IMR-90 (cell line): ENCODE results near the gene PLXNA3. TPM values are rescaled to one million over a fixed set of nuclear protein-coding genes. Genes with fewer than 3 reads are reported as not detected.

ENCODE experiments used
- ATAC-seq: fragments of 200-7000 bp; cut with Tn5 transposase; 2 replicates; pipeline ENCODE4 v1.9.1; 2020; ENCODE audit warnings: low read depth, mild to moderate bottlenecking, moderate library complexity
- BruUV-seq: library from RNA; stranded (reverse); fragments of 400-500 nt; replicated peaks from 2 replicates; lab custom pipeline; 2021; lab: Mats Ljungman, UMichigan
- CTCF ChIA-PET: fragments of 300-600 bp; formaldehyde crosslinking; extraction: SDS; loops from one replicate; lab custom pipeline; 2021; ENCODE audit warnings: antibody characterized with exemption; lab: Yijun Ruan, JAX
- POLR2A ChIA-PET: fragments of 300-600 bp; sonication (Branson Sonifier 250); formaldehyde crosslinking; loops from one replicate; lab custom pipeline; 2022; ENCODE audit warnings: antibody characterized with exemption; ENCODE audit not compliant: unreplicated experiment; lab: Charles Lee
- DNase-seq: peaks from one replicate; pipeline ENCODE4 v3.0.0; 2013
- H2AFZ ChIP-seq: replicated peaks from 2 replicates; pipeline ENCODE3; 2013; ENCODE audit warnings: low read length, mild to moderate bottlenecking; ENCODE audit not compliant: poor library complexity
- H2AK5ac ChIP-seq: 2 replicates; pipeline ENCODE4 v1.6.1; 2013; ENCODE audit warnings: low read depth, low read length, inconsistent platforms
- H2AK9ac ChIP-seq: replicated peaks from 2 replicates; pipeline ENCODE3; 2013; ENCODE audit warnings: mild to moderate bottlenecking, low read depth, low read length, moderate library complexity; ENCODE audit not compliant: poor library complexity
- H2BK120ac ChIP-seq: 2 replicates; pipeline ENCODE4 v1.6.1; 2013; ENCODE audit warnings: low read depth, low read length, inconsistent platforms
- H2BK15ac ChIP-seq: 3 replicates; pipeline ENCODE4 v1.6.1; 2013; ENCODE audit warnings: low read depth, low read length, inconsistent platforms
- H2BK20ac ChIP-seq: 2 replicates; pipeline ENCODE4 v1.6.1; 2013; ENCODE audit warnings: low read depth, mild to moderate bottlenecking, inconsistent platforms, low read length, moderate library complexity
- H2BK5ac ChIP-seq: 2 replicates; pipeline ENCODE4 v1.6.1; 2013; ENCODE audit warnings: mild to moderate bottlenecking, low read depth, low read length, inconsistent platforms; ENCODE audit not compliant: poor library complexity, severe bottlenecking
- H3K14ac ChIP-seq: replicated peaks from 2 replicates; pipeline ENCODE4 v1.6.1; 2013; ENCODE audit warnings: low read depth, low read length, inconsistent platforms
- H3K18ac ChIP-seq: 2 replicates; pipeline ENCODE4 v1.6.1; 2013; ENCODE audit warnings: low read depth, low read length, control low read depth
- H3K23ac ChIP-seq: 2 replicates; pipeline ENCODE4 v1.6.1; 2013; ENCODE audit warnings: low read depth, low read length, inconsistent platforms
- H3K27ac ChIP-seq: 2 replicates; pipeline ENCODE4 v1.5.1; 2013; ENCODE audit warnings: mild to moderate bottlenecking, control low read depth, low read length; ENCODE audit not compliant: insufficient read depth
- H3K27me3 ChIP-seq: 2 replicates; pipeline ENCODE4 v1.6.1; 2013; ENCODE audit warnings: low read length; ENCODE audit not compliant: control insufficient read depth, insufficient read depth
- H3K36me3 ChIP-seq: 2 replicates; pipeline ENCODE4 v1.6.1; 2013; ENCODE audit warnings: low read length, mixed read lengths; ENCODE audit not compliant: control insufficient read depth, insufficient read depth
- H3K4ac ChIP-seq: 2 replicates; pipeline ENCODE4 v1.6.1; 2013; ENCODE audit warnings: low read depth, low read length, inconsistent platforms
- H3K4me1 ChIP-seq: 2 replicates; pipeline ENCODE4 v1.6.1; 2013; ENCODE audit warnings: low read length, mixed read lengths; ENCODE audit not compliant: control insufficient read depth, insufficient read depth
- H3K4me2 ChIP-seq: 2 replicates; pipeline ENCODE4 v1.6.1; 2013; ENCODE audit warnings: low read depth, mild to moderate bottlenecking, control low read depth, low read length, moderate library complexity
- H3K4me3 ChIP-seq: 2 replicates; pipeline ENCODE4 v1.5.1; 2013; ENCODE audit warnings: low read depth, mild to moderate bottlenecking, control low read depth, low read length, moderate library complexity; ENCODE audit not compliant: insufficient read depth
- H3K56ac ChIP-seq: 2 replicates; pipeline ENCODE4 v1.6.1; 2013; ENCODE audit warnings: low read length, inconsistent platforms; ENCODE audit not compliant: insufficient read depth; ENCODE audit errors: extremely low read depth
- H3K79me1 ChIP-seq, 2 experiments: 2 replicates each; pipeline ENCODE4 v1.6.1; 2013; ENCODE audit warnings: low read length in 2 of 2, inconsistent platforms in 1 of 2, low read depth in 1 of 2
- H3K9ac ChIP-seq: 2 replicates; pipeline ENCODE4 v1.6.1; 2013; ENCODE audit warnings: low read depth, low read length, control low read depth
- H3K9me1 ChIP-seq: 2 replicates; pipeline ENCODE4 v1.6.1; 2013; ENCODE audit warnings: low read length, inconsistent platforms; ENCODE audit not compliant: insufficient read depth
- H3K9me3 ChIP-seq: 2 replicates; pipeline ENCODE4 v1.6.1; 2013; ENCODE audit warnings: low read length; ENCODE audit not compliant: control insufficient read depth, insufficient read depth
- H4K20me1 ChIP-seq: 2 replicates; pipeline ENCODE4 v1.6.1; 2013; ENCODE audit warnings: low read length, inconsistent platforms; ENCODE audit not compliant: insufficient read depth
- H4K5ac ChIP-seq: 2 replicates; pipeline ENCODE4 v1.6.1; 2013; ENCODE audit warnings: mild to moderate bottlenecking, low read depth, low read length, control low read depth
- H4K8ac ChIP-seq, 2 experiments: 2 replicates each; pipeline ENCODE4 v1.6.1; 2013; ENCODE audit warnings: low read depth in 2 of 2, low read length in 2 of 2, control low read depth in 1 of 2, inconsistent platforms in 1 of 2
- H4K91ac ChIP-seq: 2 replicates; pipeline ENCODE4 v1.6.1; 2013; ENCODE audit warnings: low read depth, low read length, inconsistent platforms; ENCODE audit not compliant: insufficient read depth
- CEBPB ChIP-seq: IDR thresholded peaks from 2 replicates; pipeline ENCODE4 v1.6.1; 2012; ENCODE audit warnings: low read depth, low read length, improper control_type of control experiment
- FOS ChIP-seq: fragments of 150-350 bp; IDR thresholded peaks from 2 replicates; pipeline ENCODE4 v1.6.1; 2016; ENCODE audit warnings: low read depth, low read length
- MAFK ChIP-seq: IDR thresholded peaks from 2 replicates; pipeline ENCODE4 v1.6.1; 2012; ENCODE audit warnings: low read depth, low read length, improper control_type of control experiment
- MAZ ChIP-seq: IDR thresholded peaks from 2 replicates; pipeline ENCODE4 v1.6.1; 2012; ENCODE audit warnings: low read depth, mild to moderate bottlenecking, low read length, improper control_type of control experiment, moderate library complexity, borderline replicate concordance
- NFE2L2 ChIP-seq: fragments of 150-350 bp; IDR thresholded peaks from 2 replicates; pipeline ENCODE4 v1.6.1; 2016; ENCODE audit warnings: low read depth, mild to moderate bottlenecking, low read length
- POLR2A ChIP-seq: IDR thresholded peaks from 2 replicates; pipeline ENCODE4 v1.6.1; 2012; ENCODE audit warnings: mild to moderate bottlenecking, low read depth, low read length
- RCOR1 ChIP-seq: IDR thresholded peaks from 2 replicates; pipeline ENCODE4 v1.6.1; 2012; ENCODE audit warnings: mild to moderate bottlenecking, low read length, improper control_type of control experiment; ENCODE audit not compliant: insufficient replicate concordance
- SMC3 ChIP-seq: fragments of 150-350 bp; IDR thresholded peaks from 2 replicates; pipeline ENCODE4 v1.6.1; 2016; ENCODE audit warnings: low read depth, mild to moderate bottlenecking, antibody characterized with exemption, low read length, moderate library complexity
- WGBS, 2 experiments: methylation state at CpG; one replicate each; pipeline versions ENCODE4 v1.1.5 to v1.1.7; 2013; ENCODE audit warnings: missing lambda C conversion rate in 2 of 2; ENCODE audit not compliant: insufficient read length in 1 of 2; ENCODE audit errors: extremely low coverage in 2 of 2; 5-methylcytosine and 5-hydroxymethylcytosine counted together
- dilution Hi-C: fragments of 300-500 bp; cut with HindIII; formaldehyde crosslinking; loops from one replicate; pipeline ENCODE4 v1.14.3; 2018; ENCODE audit warnings: low sequenced_read_pairs; ENCODE audit not compliant: unreplicated experiment
- in situ Hi-C: fragments of 300-500 bp; cut with MboI; formaldehyde crosslinking; loops from 3 replicates; pipeline ENCODE4 v1.14.3; 2019; ENCODE audit warnings: low sequenced_read_pairs, inconsistent platforms, mixed read lengths
- intact Hi-C: fragments of 100-400 bp; cut with micrococcal nuclease; formaldehyde crosslinking; loops from 2 replicates; pipeline ENCODE4 v1.10.0; 2022
- polyA plus RNA-seq, 3 experiments: library from polyadenylated mRNA; depleted of rRNA; stranded (reverse); fragments of >200 nt; gene quantifications; 2 replicates each; pipeline ENCODE4 v1.2.3, GENCODE V29; 2012; ENCODE audit warnings: low replicate concordance in 1 of 3
- total RNA-seq: library from RNA; depleted of rRNA; stranded (reverse); fragments of >200 nt; gene quantifications from 2 replicates; pipeline ENCODE4 v1.2.3, GENCODE V29; 2012
- TF ChIP-seq, protein P1 (sequence below): fragments of 150-350 bp; IDR thresholded peaks from 2 replicates; pipeline ENCODE4 v1.6.1; 2017; ENCODE audit warnings: mild to moderate bottlenecking, antibody characterized with exemption, low read length, low read depth
- TF ChIP-seq, protein P2 (sequence below): conservative IDR thresholded peaks from 2 replicates; pipeline ENCODE4 v1.5.1; 2012; ENCODE audit warnings: mild to moderate bottlenecking, low read depth, low read length, improper control_type of control experiment

The PLXNA3 gene
- total and polyA plus RNA-seq, 2 of the 4 experiments (the other 2 are of a cell fraction) = 4.3 to 111 TPM

DNA sequence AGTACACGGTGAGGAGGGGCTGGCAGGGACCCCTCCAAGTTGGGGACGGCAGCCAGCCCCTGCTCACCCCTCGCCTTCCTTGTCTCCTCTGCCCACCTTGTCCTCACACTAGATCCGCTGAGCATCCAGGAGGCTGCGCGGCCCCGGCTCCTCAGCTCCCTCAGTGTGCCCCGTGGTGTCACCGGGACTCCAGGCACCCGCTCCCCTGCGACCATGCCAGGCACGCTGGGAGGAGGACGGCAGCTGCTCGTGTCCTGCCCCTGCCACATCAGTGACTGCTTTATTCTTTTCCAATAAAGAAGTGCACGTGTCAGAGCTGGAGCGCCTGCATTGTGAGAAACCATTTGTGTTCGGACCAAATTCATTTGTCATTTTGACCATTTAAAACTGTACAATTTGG, 7.8 kb upstream of the PLXNA3 start:
- CTCF ChIA-PET = no interaction called here

More for the DNA sequence above, 7.8 kb upstream of the PLXNA3 start:
- no peaks in the 10 kb centered on the region; the same call in 1 of the 2 replicates for H3K9me3 ChIP-seq
- no peak overlapping the region for H4K8ac ChIP-seq
- H3K27ac ChIP-seq = no peak overlapping the region
- no peak overlapping the region for H2BK15ac ChIP-seq
- H2AFZ ChIP-seq = peak overlapping the region; percentile 21
- H3K9me1 ChIP-seq = no peaks in the 10 kb centered on the region
- H3K18ac ChIP-seq = no peak overlapping the region
- POLR2A ChIA-PET = no interaction called here
- no peak overlapping the region for H4K91ac ChIP-seq
- H3K79me1 ChIP-seq = peaks cover 0 to 22% of the 10 kb centered on the region in 2 experiments; a peak in 2 of 4 replicates
- no peak overlapping the region for H3K4me3 ChIP-seq
- H2AK9ac ChIP-seq = no peak overlapping the region
- no peak for TF ChIP-seq POLR2A
- no peak for TF ChIP-seq CEBPB
- TF ChIP-seq FOS = no peak
- TF ChIP-seq, protein P1, sequence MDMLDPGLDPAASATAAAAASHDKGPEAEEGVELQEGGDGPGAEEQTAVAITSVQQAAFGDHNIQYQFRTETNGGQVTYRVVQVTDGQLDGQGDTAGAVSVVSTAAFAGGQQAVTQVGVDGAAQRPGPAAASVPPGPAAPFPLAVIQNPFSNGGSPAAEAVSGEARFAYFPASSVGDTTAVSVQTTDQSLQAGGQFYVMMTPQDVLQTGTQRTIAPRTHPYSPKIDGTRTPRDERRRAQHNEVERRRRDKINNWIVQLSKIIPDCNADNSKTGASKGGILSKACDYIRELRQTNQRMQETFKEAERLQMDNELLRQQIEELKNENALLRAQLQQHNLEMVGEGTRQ = no peak
- TF ChIP-seq SMC3 = no peak
- TF ChIP-seq NFE2L2 = no peak
- TF ChIP-seq RCOR1 = no peak
- no peak for TF ChIP-seq MAFK
- TF ChIP-seq MAZ = no peak
- TF ChIP-seq, protein P2, sequence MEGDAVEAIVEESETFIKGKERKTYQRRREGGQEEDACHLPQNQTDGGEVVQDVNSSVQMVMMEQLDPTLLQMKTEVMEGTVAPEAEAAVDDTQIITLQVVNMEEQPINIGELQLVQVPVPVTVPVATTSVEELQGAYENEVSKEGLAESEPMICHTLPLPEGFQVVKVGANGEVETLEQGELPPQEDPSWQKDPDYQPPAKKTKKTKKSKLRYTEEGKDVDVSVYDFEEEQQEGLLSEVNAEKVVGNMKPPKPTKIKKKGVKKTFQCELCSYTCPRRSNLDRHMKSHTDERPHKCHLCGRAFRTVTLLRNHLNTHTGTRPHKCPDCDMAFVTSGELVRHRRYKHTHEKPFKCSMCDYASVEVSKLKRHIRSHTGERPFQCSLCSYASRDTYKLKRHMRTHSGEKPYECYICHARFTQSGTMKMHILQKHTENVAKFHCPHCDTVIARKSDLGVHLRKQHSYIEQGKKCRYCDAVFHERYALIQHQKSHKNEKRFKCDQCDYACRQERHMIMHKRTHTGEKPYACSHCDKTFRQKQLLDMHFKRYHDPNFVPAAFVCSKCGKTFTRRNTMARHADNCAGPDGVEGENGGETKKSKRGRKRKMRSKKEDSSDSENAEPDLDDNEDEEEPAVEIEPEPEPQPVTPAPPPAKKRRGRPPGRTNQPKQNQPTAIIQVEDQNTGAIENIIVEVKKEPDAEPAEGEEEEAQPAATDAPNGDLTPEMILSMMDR = no peak
- no peak for ATAC-seq
- dilution Hi-C loops (no loop called here), in situ Hi-C loops (no loop called here), intact Hi-C loops (no loop called here)
- H3K9ac ChIP-seq = no peak overlapping the region
- H3K14ac ChIP-seq = no peak overlapping the region
- no peak overlapping the region for H3K23ac ChIP-seq
- no peak overlapping the region for H2BK120ac ChIP-seq
- WGBS, 2 experiments = 94% methylated on average over 8 of the region's 17 CpGs; no CpG with 5 or more reads in 1 of the 2 experiments
- no peaks in the 10 kb centered on the region for H3K27me3 ChIP-seq
- H3K36me3 ChIP-seq = peaks cover 47% of the 10 kb centered on the region
- no peak for DNase-seq
- H3K4me2 ChIP-seq = no peak overlapping the region
- H3K4me1 ChIP-seq = peaks cover 2% of the 10 kb centered on the region; the same call in 1 of the 2 replicates
- no peak overlapping the region for H2BK5ac ChIP-seq
- H2BK20ac ChIP-seq = no peak overlapping the region
- BruUV-seq = no TSS peak
- no peak overlapping the region for H2AK5ac ChIP-seq
- no peak overlapping the region for H4K5ac ChIP-seq
- H3K56ac ChIP-seq = no peak overlapping the region
- no peak overlapping the region for H3K4ac ChIP-seq
- H4K20me1 ChIP-seq = no peaks in the 10 kb centered on the region; the same call in 1 of the 2 replicates
